ENCODE measurements around the gene RTF1.

DNA sequence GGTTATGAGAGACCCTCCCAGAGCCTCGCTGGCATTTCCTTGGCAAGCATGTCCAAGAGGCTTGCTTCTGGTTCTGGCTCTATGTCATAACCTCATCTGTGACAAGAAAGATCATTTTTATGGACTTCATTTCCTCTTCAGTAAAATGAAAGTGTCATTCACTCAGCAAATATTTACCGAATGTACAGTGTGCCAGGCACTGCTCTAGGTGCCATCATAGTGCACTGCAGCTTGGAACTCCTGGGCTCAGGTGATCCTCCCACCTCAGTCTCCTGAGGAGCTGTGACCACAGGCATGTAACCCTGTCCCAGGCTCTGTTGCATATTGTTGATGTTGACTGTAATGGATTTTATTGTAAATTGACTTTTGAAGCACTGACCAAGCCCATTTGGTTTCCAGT lies 58.0 kb downstream of the RTF1 start:
- TF ChIP-seq ZNF384 (IDR thresholded peaks at IDR 0.05) (no peak), FOXM1 (IDR thresholded peaks at IDR 0.05; ENCODE audit: borderline replicate concordance) (no peak), ELF4 (IDR thresholded peaks at IDR 0.05) (no peak), SP1 (IDR thresholded peaks at IDR 0.05) (no peak), CTBP1 (IDR thresholded peaks at IDR 0.05; ENCODE audit: borderline replicate concordance) (no peak)
- TF ChIP-seq, protein P1, sequence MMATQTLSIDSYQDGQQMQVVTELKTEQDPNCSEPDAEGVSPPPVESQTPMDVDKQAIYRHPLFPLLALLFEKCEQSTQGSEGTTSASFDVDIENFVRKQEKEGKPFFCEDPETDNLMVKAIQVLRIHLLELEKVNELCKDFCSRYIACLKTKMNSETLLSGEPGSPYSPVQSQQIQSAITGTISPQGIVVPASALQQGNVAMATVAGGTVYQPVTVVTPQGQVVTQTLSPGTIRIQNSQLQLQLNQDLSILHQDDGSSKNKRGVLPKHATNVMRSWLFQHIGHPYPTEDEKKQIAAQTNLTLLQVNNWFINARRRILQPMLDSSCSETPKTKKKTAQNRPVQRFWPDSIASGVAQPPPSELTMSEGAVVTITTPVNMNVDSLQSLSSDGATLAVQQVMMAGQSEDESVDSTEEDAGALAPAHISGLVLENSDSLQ (IDR thresholded peaks at IDR 0.05) = no peak

All from HEK293T (cell line).